HEK293T (cell line): Measurements from ENCODE around the gene DCDC1.

Experiments used
- BHLHE40 ChIP-seq: fragments of 450-650 bp; IDR thresholded peaks from 2 replicates; pipeline ENCODE4 v1.6.1; 2016; ENCODE audit warnings: mild to moderate bottlenecking, moderate library complexity, borderline replicate concordance
- CTBP1 ChIP-seq: fragments of 450-650 bp; IDR thresholded peaks from 2 replicates; pipeline ENCODE4 v1.6.1; 2016; ENCODE audit warnings: borderline replicate concordance
- FOXM1 ChIP-seq: fragments of 450-650 bp; IDR thresholded peaks from 2 replicates; pipeline ENCODE4 v1.6.1; 2017; ENCODE audit warnings: mild to moderate bottlenecking, borderline replicate concordance
- L3MBTL2 ChIP-seq: fragments of 450-650 bp; conservative IDR thresholded peaks from 2 replicates; pipeline ENCODE4 v1.6.1; 2016; ENCODE audit warnings: mild to moderate bottlenecking
- NFRKB ChIP-seq: fragments of 450-650 bp; IDR thresholded peaks from 2 replicates; pipeline ENCODE4 v1.6.1; 2016; ENCODE audit warnings: mild to moderate bottlenecking, moderate library complexity
- TARDBP ChIP-seq: fragments of 450-650 bp; IDR thresholded peaks from 2 replicates; pipeline ENCODE4 v1.6.1; 2016
- TF ChIP-seq, protein P1 (sequence below): fragments of 450-650 bp; IDR thresholded peaks from 2 replicates; pipeline ENCODE4 v1.6.1; 2016

DNA sequence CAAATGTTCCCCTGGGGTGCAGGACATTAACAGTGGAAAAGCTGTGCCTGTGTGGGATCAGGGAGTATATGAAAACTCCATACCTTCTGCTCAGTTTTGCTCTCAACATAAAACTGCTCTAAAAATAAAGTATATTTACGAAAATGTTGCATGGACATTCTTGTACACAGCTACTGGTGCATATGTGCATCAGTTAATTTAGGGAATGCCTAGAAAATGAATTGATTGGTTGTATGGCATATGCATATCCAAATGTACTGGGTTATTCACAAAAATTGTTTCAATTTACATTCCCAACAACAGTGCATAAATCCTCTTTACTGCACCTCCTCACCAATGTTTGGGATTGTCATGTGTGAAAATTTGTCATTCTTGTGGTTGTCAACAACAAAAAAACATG is 532.3 kb downstream of the DCDC1 start:
- no peak for TF ChIP-seq CTBP1
- no peak for TF ChIP-seq BHLHE40
- no peak for TF ChIP-seq FOXM1
- TF ChIP-seq, protein P1, sequence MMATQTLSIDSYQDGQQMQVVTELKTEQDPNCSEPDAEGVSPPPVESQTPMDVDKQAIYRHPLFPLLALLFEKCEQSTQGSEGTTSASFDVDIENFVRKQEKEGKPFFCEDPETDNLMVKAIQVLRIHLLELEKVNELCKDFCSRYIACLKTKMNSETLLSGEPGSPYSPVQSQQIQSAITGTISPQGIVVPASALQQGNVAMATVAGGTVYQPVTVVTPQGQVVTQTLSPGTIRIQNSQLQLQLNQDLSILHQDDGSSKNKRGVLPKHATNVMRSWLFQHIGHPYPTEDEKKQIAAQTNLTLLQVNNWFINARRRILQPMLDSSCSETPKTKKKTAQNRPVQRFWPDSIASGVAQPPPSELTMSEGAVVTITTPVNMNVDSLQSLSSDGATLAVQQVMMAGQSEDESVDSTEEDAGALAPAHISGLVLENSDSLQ: no peak
- TF ChIP-seq TARDBP: no peak
- TF ChIP-seq NFRKB: no peak
- no peak for TF ChIP-seq L3MBTL2
